Caco-2 (cell line): ENCODE measurements around the gene CARHSP1. TPM values are rescaled to one million over a fixed set of nuclear protein-coding genes. Genes with fewer than 3 reads are reported as not detected.

Source experiments
- BruUV-seq: library from RNA; stranded (reverse); fragments of 400-500 nt; replicated peaks from 2 replicates; lab custom pipeline; 2021; lab: Mats Ljungman, UMichigan
- CTCF ChIA-PET: fragments of 300-600 bp; sonication (Branson Sonifier 250); formaldehyde crosslinking; loops from one replicate; lab custom pipeline; 2022; ENCODE audit warnings: antibody characterized with exemption; lab: Charles Lee
- POLR2A ChIA-PET: fragments of 300-600 bp; sonication (Branson Sonifier 250); formaldehyde crosslinking; loops from one replicate; lab custom pipeline; 2022; ENCODE audit warnings: antibody characterized with exemption; lab: Charles Lee
- DNase-seq, 2 experiments: peaks; one replicate each; pipeline versions ENCODE4 v3.0.0 to v3.0.0-alpha.2; 2020 to 2022
- H3K27me3 ChIP-seq: replicated peaks from 2 replicates; pipeline ENCODE4 v1.6.0; 2011; ENCODE audit warnings: low read length; ENCODE audit not compliant: control insufficient read depth, insufficient read depth
- H3K36me3 ChIP-seq: 2 replicates; pipeline ENCODE4 v1.5.1; 2011; ENCODE audit warnings: low read length; ENCODE audit not compliant: control insufficient read depth, insufficient read depth
- H3K4me1 ChIP-seq: fragments of 250-450 bp; sonication (Bioruptor Pico); 2 replicates; pipeline ENCODE4 v1.5.1; 2020; ENCODE audit warnings: mild to moderate bottlenecking
- H3K4me3 ChIP-seq: 2 replicates; pipeline ENCODE4 v1.5.1; 2011; ENCODE audit warnings: low read depth, mild to moderate bottlenecking, control low read depth, low read length
- H3K9me3 ChIP-seq: fragments of 250-450 bp; sonication (Bioruptor Pico); 2 replicates; pipeline ENCODE4 v1.5.1; 2020; ENCODE audit warnings: mild to moderate bottlenecking, moderate library complexity
- H3K27ac Mint-ChIP-seq: one replicate; pipeline ENCODE4 v1.8.0; 2022; ENCODE audit warnings: mixed read lengths; ENCODE audit not compliant: unreplicated experiment
- H3K27me3 Mint-ChIP-seq: one replicate; pipeline ENCODE4 v1.8.0; 2022; ENCODE audit warnings: mixed read lengths; ENCODE audit not compliant: insufficient read depth, unreplicated experiment
- H3K36me3 Mint-ChIP-seq: one replicate; pipeline ENCODE4 v1.8.0; 2022; ENCODE audit warnings: mild to moderate bottlenecking, mixed read lengths; ENCODE audit not compliant: insufficient read depth, unreplicated experiment
- H3K4me1 Mint-ChIP-seq: one replicate; pipeline ENCODE4 v1.8.0; 2022; ENCODE audit warnings: low read depth, mixed read lengths; ENCODE audit not compliant: unreplicated experiment
- H3K4me3 Mint-ChIP-seq: one replicate; pipeline ENCODE4 v1.8.0; 2022; ENCODE audit warnings: mild to moderate bottlenecking, moderate library complexity, mixed read lengths; ENCODE audit not compliant: unreplicated experiment
- H3K9me3 Mint-ChIP-seq: one replicate; pipeline ENCODE4 v1.8.0; 2022; ENCODE audit warnings: mixed read lengths; ENCODE audit not compliant: unreplicated experiment
- intact Hi-C: fragments of 100-400 bp; cut with micrococcal nuclease; formaldehyde crosslinking; loops from one replicate; pipeline ENCODE4 v1.10.0; 2022; ENCODE audit not compliant: unreplicated experiment
- total RNA-seq: library from RNA; stranded (reverse); gene quantifications from 2 replicates; pipeline ENCODE4 v1.2.3, GENCODE V29; 2022
- TF ChIP-seq, protein P1 (sequence below), 2 experiments: fragments of 200-600 bp in 1 of 2; IDR thresholded peaks; 1 replicate in 1 of 2; 2 replicates in 1 of 2; pipeline versions ENCODE4 v1.5.1 to v1.8.0; 2011 to 2022; ENCODE audit warnings: antibody characterized with exemption in 1 of 2, control low read depth in 1 of 2, inconsistent platforms in 1 of 2, low read depth in 1 of 2, low read length in 1 of 2, mild to moderate bottlenecking in 1 of 2, moderate library complexity in 1 of 2; ENCODE audit not compliant: insufficient read depth in 1 of 2, severe bottlenecking in 1 of 2, unreplicated experiment in 1 of 2

The CARHSP1 gene
- total RNA-seq, 1 experiment from 2014 or later, result 103 TPM

DNA sequence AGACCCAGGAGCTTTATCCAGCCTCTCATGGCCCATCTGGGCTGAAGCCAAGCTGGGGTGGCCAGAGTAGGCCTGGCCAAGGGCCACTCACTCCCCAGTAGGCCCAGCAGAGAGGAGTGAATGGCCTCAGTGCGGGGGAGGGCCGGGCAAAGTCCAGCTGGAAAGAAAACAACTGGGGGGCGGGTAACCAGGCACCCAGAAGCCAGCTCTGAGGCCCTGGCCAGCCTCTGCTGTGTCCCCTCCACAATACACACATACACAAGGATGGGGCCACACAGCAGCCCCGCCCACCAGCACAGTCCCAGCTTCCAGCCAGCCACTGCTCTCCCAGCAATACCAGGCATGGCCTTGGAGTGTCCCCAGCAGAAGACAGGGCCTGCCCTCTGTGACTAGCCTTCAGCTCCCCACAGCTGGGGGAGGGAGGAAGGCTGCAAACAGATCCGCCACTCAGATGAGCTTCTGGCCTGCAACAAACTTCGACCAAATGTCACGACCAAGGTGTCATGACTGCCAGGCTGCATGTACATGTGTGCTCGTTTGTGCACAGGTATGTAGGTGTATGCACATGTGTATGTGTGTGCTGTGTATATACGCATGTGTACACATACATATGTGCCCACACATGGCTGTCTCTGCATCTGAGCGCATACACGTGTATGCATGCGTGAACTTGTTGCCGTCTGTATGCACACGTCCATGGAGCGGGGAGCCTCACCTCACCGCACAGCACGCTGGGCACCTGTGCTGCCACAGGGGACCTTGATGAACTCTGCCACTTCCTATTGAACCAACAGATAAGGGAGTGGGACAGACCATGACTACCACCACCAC is 5.0 kb downstream of the CARHSP1 start:
- BruUV-seq, result no TSS peak
- H3K4me3 ChIP-seq, result no peak overlapping the region
- H3K27me3 Mint-ChIP-seq, result no peaks in the 10 kb centered on the region
- no peaks in the 10 kb centered on the region for H3K9me3 ChIP-seq
- peak; percentile 90 to 94 for DNase-seq
- H3K36me3 ChIP-seq, result no peaks in the 10 kb centered on the region
- TF ChIP-seq, protein P1, sequence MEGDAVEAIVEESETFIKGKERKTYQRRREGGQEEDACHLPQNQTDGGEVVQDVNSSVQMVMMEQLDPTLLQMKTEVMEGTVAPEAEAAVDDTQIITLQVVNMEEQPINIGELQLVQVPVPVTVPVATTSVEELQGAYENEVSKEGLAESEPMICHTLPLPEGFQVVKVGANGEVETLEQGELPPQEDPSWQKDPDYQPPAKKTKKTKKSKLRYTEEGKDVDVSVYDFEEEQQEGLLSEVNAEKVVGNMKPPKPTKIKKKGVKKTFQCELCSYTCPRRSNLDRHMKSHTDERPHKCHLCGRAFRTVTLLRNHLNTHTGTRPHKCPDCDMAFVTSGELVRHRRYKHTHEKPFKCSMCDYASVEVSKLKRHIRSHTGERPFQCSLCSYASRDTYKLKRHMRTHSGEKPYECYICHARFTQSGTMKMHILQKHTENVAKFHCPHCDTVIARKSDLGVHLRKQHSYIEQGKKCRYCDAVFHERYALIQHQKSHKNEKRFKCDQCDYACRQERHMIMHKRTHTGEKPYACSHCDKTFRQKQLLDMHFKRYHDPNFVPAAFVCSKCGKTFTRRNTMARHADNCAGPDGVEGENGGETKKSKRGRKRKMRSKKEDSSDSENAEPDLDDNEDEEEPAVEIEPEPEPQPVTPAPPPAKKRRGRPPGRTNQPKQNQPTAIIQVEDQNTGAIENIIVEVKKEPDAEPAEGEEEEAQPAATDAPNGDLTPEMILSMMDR (IDR thresholded peaks at IDR 0.05; ENCODE audit: insufficient read depth in 1 of 2, low read depth in 1 of 2, low read length in 1 of 2, severe bottlenecking in 1 of 2, unreplicated experiment in 1 of 2), result peak in 1 of 2 experiments; percentile 32
- ChIA-PET CTCF (interaction anchor here (0.6 to 1.7 kb wide), 11 partner anchors 10 to 198 kb away, joined by 3 to 15 read pairs (median 4); partner anchors contain the start of gene LITAFD), POLR2A (interaction anchor here (0.6 to 1.1 kb wide), 4 partner anchors 14 to 1046 kb away, joined by 3 to 15 read pairs (median 4); partner anchors contain the start of gene HAPSTR1)
- peaks cover 76% of the 10 kb centered on the region for H3K36me3 Mint-ChIP-seq
- H3K9me3 Mint-ChIP-seq, result no peaks in the 10 kb centered on the region
- H3K27ac Mint-ChIP-seq, result peak overlapping the region; percentile 79
- peaks cover 69% of the 10 kb centered on the region for H3K4me1 ChIP-seq
- peak overlapping the region; percentile 40 for H3K4me3 Mint-ChIP-seq
- H3K4me1 Mint-ChIP-seq, result peaks cover 15% of the 10 kb centered on the region
- intact Hi-C loops, result loop anchor here (1.0 to 5.0 kb wide), 2 partner anchors 16 to 187 kb away; no protein-coding TSS in a partner anchor
- no peaks in the 10 kb centered on the region for H3K27me3 ChIP-seq

DNA sequence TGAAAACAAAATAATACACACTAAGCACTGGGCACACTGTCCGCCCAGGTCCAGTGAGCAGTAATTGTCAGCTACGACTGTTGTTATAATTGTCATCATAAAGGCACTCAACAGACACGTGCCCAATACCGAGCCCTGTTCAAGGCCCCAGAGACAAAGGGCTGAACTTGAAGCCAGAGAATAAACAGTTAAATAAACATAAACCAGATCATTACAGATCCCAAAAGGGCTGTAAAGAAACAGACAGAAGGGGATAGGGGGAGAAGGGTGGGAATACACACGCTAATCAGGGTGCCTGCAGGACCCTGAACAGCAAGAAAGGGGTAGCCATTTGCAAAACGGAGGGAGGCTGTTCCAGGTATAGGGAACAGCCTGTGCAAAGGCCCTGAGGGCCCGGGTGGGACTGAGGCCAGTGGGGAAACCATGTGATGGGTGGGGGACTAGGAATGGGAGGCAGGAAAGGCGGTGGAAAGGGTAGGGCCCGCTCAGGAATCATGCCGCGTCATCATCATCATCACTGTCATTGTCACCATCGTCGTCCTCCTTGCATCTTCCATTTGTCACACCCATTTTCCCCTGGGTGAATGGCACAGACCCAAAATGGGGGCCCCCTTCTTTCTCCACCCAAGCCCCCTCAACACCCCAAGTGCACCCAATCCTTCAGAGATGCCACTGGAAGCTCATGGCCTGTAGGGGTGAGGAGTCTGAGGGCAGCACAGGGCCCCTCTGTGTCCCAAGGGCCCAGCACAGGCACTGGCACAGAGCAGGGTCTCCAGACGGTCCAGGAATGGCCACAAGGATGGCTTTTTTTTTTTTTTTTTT is 6.3 kb downstream of the CARHSP1 start:
- Mint-ChIP-seq H3K27ac (peak overlapping the region; percentile 79), H3K4me3 (peak overlapping the region; percentile 31), H3K27me3 (no peaks in the 10 kb centered on the region), H3K36me3 (peaks cover 80% of the 10 kb centered on the region), H3K4me1 (peaks cover 22% of the 10 kb centered on the region), H3K9me3 (no peaks in the 10 kb centered on the region)
- Histone ChIP-seq H3K4me3 (no peak overlapping the region), H3K4me1 (peaks cover 67% of the 10 kb centered on the region), H3K9me3 (no peaks in the 10 kb centered on the region), H3K36me3 (no peaks in the 10 kb centered on the region), H3K27me3 (no peaks in the 10 kb centered on the region)
- POLR2A ChIA-PET, result no interaction called here
- no TSS peak for BruUV-seq
- DNase-seq, result no peak
- CTCF ChIA-PET, result interaction anchor here (1.1 to 1.7 kb wide), 5 partner anchors 11 to 74 kb away, joined by 4 to 15 read pairs (median 7); no protein-coding TSS in a partner anchor
- TF ChIP-seq, protein P1 (IDR thresholded peaks at IDR 0.05; ENCODE audit: insufficient read depth in 1 of 2, low read depth in 1 of 2, low read length in 1 of 2, severe bottlenecking in 1 of 2, unreplicated experiment in 1 of 2), result no peak
- intact Hi-C loops, result loop anchor here (1.0 to 5.0 kb wide), 2 partner anchors 18 to 185 kb away; no protein-coding TSS in a partner anchor
